ENCODE results near the gene AMBRA1.

DNA sequence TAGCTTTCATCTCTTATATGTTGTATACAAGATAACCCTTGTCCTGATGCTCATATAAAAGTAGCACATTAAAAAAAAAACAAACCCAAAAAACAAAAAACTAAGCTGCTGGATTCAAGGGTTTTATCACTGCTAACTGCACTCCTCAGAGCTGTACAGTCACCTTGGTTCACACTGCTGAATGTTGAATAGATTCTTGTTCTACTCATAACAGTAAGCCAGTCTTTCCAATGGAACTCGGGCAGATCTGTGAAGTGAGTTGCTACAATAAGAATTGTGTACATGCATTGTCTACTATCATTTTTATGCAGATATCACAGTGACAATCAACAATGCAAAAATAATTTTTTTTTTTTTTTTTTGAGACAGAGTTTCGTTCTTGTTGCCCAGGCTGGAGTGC is 18.5 kb upstream of the AMBRA1 start:
- TF ChIP-seq, protein P1, sequence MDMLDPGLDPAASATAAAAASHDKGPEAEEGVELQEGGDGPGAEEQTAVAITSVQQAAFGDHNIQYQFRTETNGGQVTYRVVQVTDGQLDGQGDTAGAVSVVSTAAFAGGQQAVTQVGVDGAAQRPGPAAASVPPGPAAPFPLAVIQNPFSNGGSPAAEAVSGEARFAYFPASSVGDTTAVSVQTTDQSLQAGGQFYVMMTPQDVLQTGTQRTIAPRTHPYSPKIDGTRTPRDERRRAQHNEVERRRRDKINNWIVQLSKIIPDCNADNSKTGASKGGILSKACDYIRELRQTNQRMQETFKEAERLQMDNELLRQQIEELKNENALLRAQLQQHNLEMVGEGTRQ (IDR thresholded peaks at IDR 0.05; ENCODE audit: borderline replicate concordance, low read depth, low read length): no peak
- TF ChIP-seq, protein P2, sequence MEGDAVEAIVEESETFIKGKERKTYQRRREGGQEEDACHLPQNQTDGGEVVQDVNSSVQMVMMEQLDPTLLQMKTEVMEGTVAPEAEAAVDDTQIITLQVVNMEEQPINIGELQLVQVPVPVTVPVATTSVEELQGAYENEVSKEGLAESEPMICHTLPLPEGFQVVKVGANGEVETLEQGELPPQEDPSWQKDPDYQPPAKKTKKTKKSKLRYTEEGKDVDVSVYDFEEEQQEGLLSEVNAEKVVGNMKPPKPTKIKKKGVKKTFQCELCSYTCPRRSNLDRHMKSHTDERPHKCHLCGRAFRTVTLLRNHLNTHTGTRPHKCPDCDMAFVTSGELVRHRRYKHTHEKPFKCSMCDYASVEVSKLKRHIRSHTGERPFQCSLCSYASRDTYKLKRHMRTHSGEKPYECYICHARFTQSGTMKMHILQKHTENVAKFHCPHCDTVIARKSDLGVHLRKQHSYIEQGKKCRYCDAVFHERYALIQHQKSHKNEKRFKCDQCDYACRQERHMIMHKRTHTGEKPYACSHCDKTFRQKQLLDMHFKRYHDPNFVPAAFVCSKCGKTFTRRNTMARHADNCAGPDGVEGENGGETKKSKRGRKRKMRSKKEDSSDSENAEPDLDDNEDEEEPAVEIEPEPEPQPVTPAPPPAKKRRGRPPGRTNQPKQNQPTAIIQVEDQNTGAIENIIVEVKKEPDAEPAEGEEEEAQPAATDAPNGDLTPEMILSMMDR (IDR thresholded peaks at IDR 0.05): no peak
- TF ChIP-seq GATA2 (CRISPR knock-in tag; IDR thresholded peaks at IDR 0.05): no peak
- TF ChIP-seq, protein P3, sequence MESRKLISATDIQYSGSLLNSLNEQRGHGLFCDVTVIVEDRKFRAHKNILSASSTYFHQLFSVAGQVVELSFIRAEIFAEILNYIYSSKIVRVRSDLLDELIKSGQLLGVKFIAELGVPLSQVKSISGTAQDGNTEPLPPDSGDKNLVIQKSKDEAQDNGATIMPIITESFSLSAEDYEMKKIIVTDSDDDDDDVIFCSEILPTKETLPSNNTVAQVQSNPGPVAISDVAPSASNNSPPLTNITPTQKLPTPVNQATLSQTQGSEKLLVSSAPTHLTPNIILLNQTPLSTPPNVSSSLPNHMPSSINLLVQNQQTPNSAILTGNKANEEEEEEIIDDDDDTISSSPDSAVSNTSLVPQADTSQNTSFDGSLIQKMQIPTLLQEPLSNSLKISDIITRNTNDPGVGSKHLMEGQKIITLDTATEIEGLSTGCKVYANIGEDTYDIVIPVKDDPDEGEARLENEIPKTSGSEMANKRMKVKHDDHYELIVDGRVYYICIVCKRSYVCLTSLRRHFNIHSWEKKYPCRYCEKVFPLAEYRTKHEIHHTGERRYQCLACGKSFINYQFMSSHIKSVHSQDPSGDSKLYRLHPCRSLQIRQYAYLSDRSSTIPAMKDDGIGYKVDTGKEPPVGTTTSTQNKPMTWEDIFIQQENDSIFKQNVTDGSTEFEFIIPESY (IDR thresholded peaks at IDR 0.05; ENCODE audit: borderline replicate concordance, low read depth): no peak
- TF ChIP-seq PBX3 (IDR thresholded peaks at IDR 0.05): no peak
- no peak for TF ChIP-seq RCOR1 (IDR thresholded peaks at IDR 0.05; ENCODE audit: low read length)
- TF ChIP-seq EZH2phosphoT487 (IDR thresholded peaks at IDR 0.05; ENCODE audit: borderline replicate concordance, low read depth): no peak
- no peak for TF ChIP-seq MAX (IDR thresholded peaks at IDR 0.05; ENCODE audit: low read depth)
- TF ChIP-seq YY1 (IDR thresholded peaks at IDR 0.05; ENCODE audit: low read depth): no peak
- TF ChIP-seq JUND (IDR thresholded peaks at IDR 0.05): no peak
- no peak for TF ChIP-seq RAD21 (IDR thresholded peaks at IDR 0.05; ENCODE audit: low read length)
- no peak for TF ChIP-seq TCF12 (IDR thresholded peaks at IDR 0.05)
- TF ChIP-seq MXI1 (IDR thresholded peaks at IDR 0.05; ENCODE audit: low read depth, low read length): no peak
- TF ChIP-seq TAF1 (IDR thresholded peaks at IDR 0.05; ENCODE audit: borderline replicate concordance, low read depth, low read length): no peak
